ENCODE data around the gene ICAM5. TPM values are rescaled to one million over a fixed set of nuclear protein-coding genes. Genes with fewer than 3 reads are reported as not detected.

ICAM5 gene
- total and polyA plus RNA-seq, 9 of the 15 experiments (the other 6 are each of a cell fraction or from before 2014, with no cell fraction given): 0.10 to 114 (median 13.7) TPM

DNA sequence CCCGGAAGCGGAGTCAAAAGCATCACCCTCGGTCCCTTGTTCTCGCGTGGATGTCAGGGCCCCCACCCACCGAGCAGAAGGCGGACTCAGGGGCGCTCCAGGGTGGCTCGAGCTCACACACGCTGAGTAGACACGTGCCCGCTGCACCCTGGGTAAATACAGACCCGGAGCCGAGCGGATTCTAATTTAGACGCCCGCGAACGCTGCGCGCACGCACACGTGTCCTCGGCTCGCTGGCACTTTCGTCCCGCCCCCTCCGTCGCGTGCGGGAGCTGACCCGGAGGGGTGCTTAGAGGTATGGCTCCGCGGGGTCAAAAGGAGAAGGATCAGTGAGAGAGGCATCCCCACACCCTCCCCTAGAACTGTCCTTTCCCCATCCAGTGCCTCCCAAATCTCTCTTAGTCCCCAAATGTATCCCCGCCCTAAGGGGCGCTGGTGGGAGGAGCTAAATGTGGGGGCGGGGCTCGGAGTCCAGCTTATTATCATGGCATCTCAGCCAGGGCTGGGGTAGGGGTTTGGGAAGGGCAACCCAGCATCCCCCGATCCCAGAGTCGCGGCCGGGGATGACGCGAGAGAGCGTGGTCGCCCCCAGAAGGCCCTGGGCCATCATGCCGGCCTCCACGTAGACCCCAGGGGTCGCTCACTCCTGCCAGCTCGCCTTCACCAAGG is 451 bp upstream of the ICAM5 start:
- peak overlapping the region; percentile 84 for H2AFZ ChIP-seq (ENCODE audit: low read depth, low read length)
- peak overlapping the region; percentile 96 for H3K27ac ChIP-seq (ENCODE audit: extremely low read depth, low read depth, low read length)
- H3K27me3 ChIP-seq (ENCODE audit: control insufficient read depth in 2 of 2, insufficient read depth in 2 of 2, low read length in 2 of 2): no peaks in the 10 kb centered on the region
- peak; percentile 82 for FAIRE-seq
- no peaks in the 10 kb centered on the region; the same call in 1 of the 2 replicates for H4K20me1 ChIP-seq (replicated peaks; ENCODE audit: control insufficient read depth, insufficient read depth, low read length)
- 0% methylated on average over 24 of the region's 50 CpGs for WGBS (ENCODE audit: insufficient coverage, low coverage, missing lambda C conversion rate)
- ChIA-PET CTCF (ENCODE audit: low intra/inter-chr PET ratio) (interaction anchor here (0.6 to 1.2 kb wide), 2 partner anchors 21 to 100 kb away, joined by 3 read pairs; no protein-coding TSS in a partner anchor), POLR2A (interaction anchor here (0.6 to 6.2 kb wide), 25 partner anchors 9 to 199 kb away, joined by 3 to 74 read pairs (median 4); partner anchors contain the start of genes CDC37, ICAM1, RAVER1 and TYK2)
- peak; percentile 66 to 94 (median 74) for DNase-seq (ENCODE audit: extremely low read depth in 1 of 4, low spot score in 3 of 4)
- H3K4me3 ChIP-seq: peak overlapping the region; percentile 79
- H3K9ac ChIP-seq (ENCODE audit: insufficient read depth in 1 of 2, low read depth in 2 of 2, low read length in 2 of 2): peak overlapping the region; percentile 91 to 99
- in situ Hi-C loops (cut with MboI): no loop called here
- ATAC-seq: peak; percentile 12
- peak overlapping the region; percentile 99 for H3K4me2 ChIP-seq (ENCODE audit: insufficient read depth, low read length)
- H3K4me1 ChIP-seq (replicated peaks in 1 of 2; ENCODE audit: control insufficient read depth in 2 of 2, insufficient read depth in 2 of 2, low read length in 2 of 2): peaks cover 29 to 92% of the 10 kb centered on the region in 2 experiments; a peak in 4 of 5 replicates
- peaks cover 6% of the 10 kb centered on the region for H3K9me1 ChIP-seq (ENCODE audit: control insufficient read depth, insufficient read depth, low read length)
- no peaks in the 10 kb centered on the region for H3K9me3 ChIP-seq (replicated peaks; ENCODE audit: control insufficient read depth, insufficient read depth, low read depth, low read length)
- peaks cover 39% of the 10 kb centered on the region for H3K36me3 ChIP-seq (ENCODE audit: control insufficient read depth, insufficient read depth, low read length)
- no TSS peak for BruUV-seq (replicated peaks)
- intact Hi-C loops (cut with micrococcal nuclease): loop anchor here (1.0 to 2.0 kb wide), 3 partner anchors 19 to 92 kb away; partner anchors contain the start of genes RAVER1 and TYK2
- H3K79me2 ChIP-seq (ENCODE audit: control insufficient read depth, insufficient read depth, low read length): peaks cover 73% of the 10 kb centered on the region
- TF ChIP-seq CBFA2T3 (IDR thresholded peaks at IDR 0.05) (no peak), NONO (IDR thresholded peaks at IDR 0.05; ENCODE audit: low read depth in 2 of 2, low read length in 1 of 2) (peak in 1 of 2 experiments; percentile 59; a peak in 1 of 4 replicates), ZNF324 (CRISPR knock-in tag; IDR thresholded peaks at IDR 0.05) (no peak), SAP30 (IDR thresholded peaks at IDR 0.05; ENCODE audit: borderline replicate concordance, insufficient read depth, low read depth, low read length, poor library complexity, severe bottlenecking) (peak; percentile 96), NUFIP1 (IDR thresholded peaks at IDR 0.05; ENCODE audit: partially characterized antibody) (no peak), ZNF655 (CRISPR knock-in tag; IDR thresholded peaks at IDR 0.05) (0 out of 2 replicates have a peak, but pooled peaks have one; percentile 2), RBM34 (IDR thresholded peaks at IDR 0.05; ENCODE audit: borderline replicate concordance, insufficient read depth, low read length) (no peak), USF1 (CRISPR knock-in tag; IDR thresholded peaks at IDR 0.05) (peak; percentile 91), CCAR2 (IDR thresholded peaks at IDR 0.05; ENCODE audit: low read depth, low read length) (no peak), SIN3A (IDR thresholded peaks at IDR 0.05; ENCODE audit: borderline replicate concordance in 2 of 2, control insufficient read depth in 1 of 2, low read depth in 2 of 2, low read length in 2 of 2) (peak; percentile 37 to 70; a peak in 3 of 4 replicates), ERF (CRISPR knock-in tag; IDR thresholded peaks at IDR 0.05) (peak; percentile 86; the same call in 1 of the 2 replicates)
- TF ChIP-seq, protein P1, sequence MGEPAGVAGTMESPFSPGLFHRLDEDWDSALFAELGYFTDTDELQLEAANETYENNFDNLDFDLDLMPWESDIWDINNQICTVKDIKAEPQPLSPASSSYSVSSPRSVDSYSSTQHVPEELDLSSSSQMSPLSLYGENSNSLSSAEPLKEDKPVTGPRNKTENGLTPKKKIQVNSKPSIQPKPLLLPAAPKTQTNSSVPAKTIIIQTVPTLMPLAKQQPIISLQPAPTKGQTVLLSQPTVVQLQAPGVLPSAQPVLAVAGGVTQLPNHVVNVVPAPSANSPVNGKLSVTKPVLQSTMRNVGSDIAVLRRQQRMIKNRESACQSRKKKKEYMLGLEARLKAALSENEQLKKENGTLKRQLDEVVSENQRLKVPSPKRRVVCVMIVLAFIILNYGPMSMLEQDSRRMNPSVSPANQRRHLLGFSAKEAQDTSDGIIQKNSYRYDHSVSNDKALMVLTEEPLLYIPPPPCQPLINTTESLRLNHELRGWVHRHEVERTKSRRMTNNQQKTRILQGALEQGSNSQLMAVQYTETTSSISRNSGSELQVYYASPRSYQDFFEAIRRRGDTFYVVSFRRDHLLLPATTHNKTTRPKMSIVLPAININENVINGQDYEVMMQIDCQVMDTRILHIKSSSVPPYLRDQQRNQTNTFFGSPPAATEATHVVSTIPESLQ (CRISPR knock-in tag; IDR thresholded peaks at IDR 0.05): no peak; the same call in 1 of the 2 replicates

Data from K562 (cell line).